Erythroblast (primary cell): ENCODE measurements around the gene CALHM5.

Experiments used
- GATA1 ChIP-seq: IDR thresholded peaks from 2 replicates; pipeline ENCODE4 v1.6.1; 2011; ENCODE audit warnings: low read depth, mild to moderate bottlenecking, control low read depth, low read length, moderate library complexity
- POLR2A ChIP-seq: IDR thresholded peaks from 2 replicates; pipeline ENCODE4 v1.6.1; 2011; ENCODE audit warnings: mild to moderate bottlenecking, low read length

DNA sequence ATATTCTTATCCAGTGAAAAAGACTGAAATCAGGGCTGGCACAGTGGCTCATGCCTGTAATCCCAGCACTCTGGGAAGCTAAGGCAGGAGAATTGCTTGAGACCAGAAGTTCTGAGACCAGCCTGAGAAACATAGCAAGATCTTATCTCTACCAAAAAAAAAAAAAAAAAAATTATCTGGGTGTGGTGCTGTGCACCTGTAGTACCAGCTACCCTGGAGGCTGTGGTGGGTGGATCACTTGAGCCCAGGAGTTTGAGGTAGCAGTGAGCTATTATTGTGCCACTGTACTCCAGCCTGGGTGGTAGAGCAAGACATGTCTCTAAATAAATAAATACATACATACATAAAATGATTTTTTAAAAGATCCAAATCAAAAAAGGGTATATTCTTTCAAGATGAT is 43.9 kb upstream of the CALHM5 start:
- TF ChIP-seq POLR2A (no peak), GATA1 (no peak)
